SHP77 treated with DMSO at 0.1 percent for 48 hours (cell line): Measurements from ENCODE around the gene PTPN3.
"Not testable (repeated sequence)": the region's sequence is repeated elsewhere in the genome, so short reads cannot be mapped to it uniquely, and the experiment has no call there.

Experiments used
- DNase-seq: peaks from one replicate; lab custom pipeline; 2025; lab: John Stamatoyannopoulos, UW

PTPN3 gene

GRCh38 chr9:109385499-109385898 is 112.6 kb downstream of the PTPN3 start:
- DNase-seq, result no peak

- DNase-seq, result no peak
Observed at GRCh38 chr9:109383947-109384346, 114.2 kb downstream of the PTPN3 start.

- no peak for DNase-seq
Observed at GRCh38 chr9:109383356-109383755, 114.8 kb downstream of the PTPN3 start.

GRCh38 chr9:109382585-109382984 is 115.5 kb downstream of the PTPN3 start:
- no peak for DNase-seq

GRCh38 chr9:109382182-109382581 is 115.9 kb downstream of the PTPN3 start:
- no peak for DNase-seq

GRCh38 chr9:109381011-109381729 is 116.9 kb downstream of the PTPN3 start:
- DNase-seq, result no peak

- DNase-seq, result no peak
Observed at GRCh38 chr9:109379513-109379912, 118.6 kb downstream of the PTPN3 start.

- no peak for DNase-seq
Observed at GRCh38 chr9:109378316-109378715, 119.8 kb downstream of the PTPN3 start.

- no peak for DNase-seq
Observed at GRCh38 chr9:109372246-109372645, 125.9 kb downstream of the PTPN3 start.

- no peak for DNase-seq
Observed at GRCh38 chr9:109371374-109371773, 126.7 kb downstream of the PTPN3 start.

- DNase-seq, result no peak
Observed at GRCh38 chr9:109369285-109369684, 128.8 kb downstream of the PTPN3 start.

GRCh38 chr9:109360771-109361170 is 137.3 kb downstream of the PTPN3 start:
- DNase-seq, result no peak

GRCh38 chr9:109358968-109359603 is 139.0 kb downstream of the PTPN3 start:
- DNase-seq, result not testable (repeated sequence)

- no peak for DNase-seq
Observed at GRCh38 chr9:109355564-109356297, 142.4 kb downstream of the PTPN3 start.

- no peak for DNase-seq
Observed at GRCh38 chr9:109354190-109354589, 143.9 kb downstream of the PTPN3 start.

GRCh38 chr9:109351032-109351431 is 147.1 kb downstream of the PTPN3 start:
- no peak for DNase-seq

- DNase-seq, result no peak
Observed at GRCh38 chr9:109349421-109349846, 148.7 kb downstream of the PTPN3 start.

- DNase-seq, result no peak
Observed at GRCh38 chr9:109346904-109347303, 151.2 kb downstream of the PTPN3 start.

- DNase-seq, result no peak
Observed at GRCh38 chr9:109344866-109345265, 153.2 kb downstream of the PTPN3 start.

GRCh38 chr9:109342878-109343277 is 155.2 kb downstream of the PTPN3 start:
- no peak for DNase-seq

GRCh38 chr9:109341561-109341960 is 156.5 kb downstream of the PTPN3 start:
- DNase-seq, result no peak

- DNase-seq, result not testable (repeated sequence)
Observed at GRCh38 chr9:109340979-109341378, 157.1 kb downstream of the PTPN3 start.

GRCh38 chr9:109336409-109336808 is 161.7 kb downstream of the PTPN3 start:
- no peak for DNase-seq
